ENCODE results near the gene MTO1. TPM values are rescaled to one million over a fixed set of nuclear protein-coding genes. Genes with fewer than 3 reads are reported as not detected.

MTO1 gene
- total RNA-seq, 1 experiment from 2014 or later, result 50.8 TPM

GRCh38 chr6:73528897-73529296 lies 67.4 kb downstream of the MTO1 start:
- CTCF ChIA-PET, result interaction anchor here (1.4 kb wide), 1 partner anchor 81 kb away, joined by 7 read pairs; no protein-coding TSS in a partner anchor
- Mint-ChIP-seq H3K27me3 (ENCODE audit: insufficient read depth, unreplicated experiment) (no peaks in the 10 kb centered on the region), H3K27ac (ENCODE audit: low read depth, unreplicated experiment) (no peak overlapping the region), H3K9me3 (ENCODE audit: unreplicated experiment) (no peaks in the 10 kb centered on the region), H3K36me3 (ENCODE audit: insufficient read depth, unreplicated experiment) (no peaks in the 10 kb centered on the region), H3K4me3 (ENCODE audit: unreplicated experiment) (no peak overlapping the region), H3K4me1 (ENCODE audit: insufficient read depth, unreplicated experiment) (no peaks in the 10 kb centered on the region)
- POLR2A ChIA-PET, result interaction anchor here (0.6 to 2.5 kb wide), 3 partner anchors 8 to 124 kb away, joined by 3 to 12 read pairs (median 3); partner anchors contain the start of gene EEF1A1
- no peak for DNase-seq (ENCODE audit: unreplicated experiment)
- no peak for TF ChIP-seq CTCF (IDR thresholded peaks at IDR 0.05; ENCODE audit: unreplicated experiment)
- BruUV-seq (replicated peaks), result no TSS peak
- intact Hi-C loops (cut with micrococcal nuclease), result no loop called here

GRCh38 chr6:73532293-73532692 lies 70.8 kb downstream of the MTO1 start:
- intact Hi-C loops (cut with micrococcal nuclease), result no loop called here
- Mint-ChIP-seq H3K4me3 (ENCODE audit: unreplicated experiment) (no peak overlapping the region), H3K27ac (ENCODE audit: low read depth, unreplicated experiment) (no peak overlapping the region), H3K4me1 (ENCODE audit: insufficient read depth, unreplicated experiment) (no peaks in the 10 kb centered on the region), H3K9me3 (ENCODE audit: unreplicated experiment) (no peaks in the 10 kb centered on the region), H3K27me3 (ENCODE audit: insufficient read depth, unreplicated experiment) (no peaks in the 10 kb centered on the region), H3K36me3 (ENCODE audit: insufficient read depth, unreplicated experiment) (no peaks in the 10 kb centered on the region)
- BruUV-seq (replicated peaks), result no TSS peak
- ChIA-PET POLR2A (interaction anchor here (1.8 kb wide), 1 partner anchor 11 kb away, joined by 10 read pairs; the partner anchor contains the start of gene EEF1A1), CTCF (interaction anchor here (0.6 to 1.4 kb wide), 3 partner anchors 22 to 151 kb away, joined by 3 to 4 read pairs (median 3); no protein-coding TSS in a partner anchor)
- DNase-seq (ENCODE audit: unreplicated experiment), result no peak
- TF ChIP-seq CTCF (IDR thresholded peaks at IDR 0.05; ENCODE audit: unreplicated experiment), result no peak

- intact Hi-C loops (cut with micrococcal nuclease), result no loop called here
- no peaks in the 10 kb centered on the region for H3K4me1 Mint-ChIP-seq (ENCODE audit: insufficient read depth, unreplicated experiment)
- no peak overlapping the region for H3K4me3 Mint-ChIP-seq (ENCODE audit: unreplicated experiment)
- POLR2A ChIA-PET, result interaction anchor here (1.2 kb wide), 1 partner anchor 13 kb away, joined by 4 read pairs; the partner anchor contains the start of gene EEF1A1
- no peak overlapping the region for H3K27ac Mint-ChIP-seq (ENCODE audit: low read depth, unreplicated experiment)
- no TSS peak for BruUV-seq (replicated peaks)
- H3K36me3 Mint-ChIP-seq (ENCODE audit: insufficient read depth, unreplicated experiment), result no peaks in the 10 kb centered on the region
- no peak for DNase-seq (ENCODE audit: unreplicated experiment)
- H3K9me3 Mint-ChIP-seq (ENCODE audit: unreplicated experiment), result no peaks in the 10 kb centered on the region
- no peak for TF ChIP-seq CTCF (IDR thresholded peaks at IDR 0.05; ENCODE audit: unreplicated experiment)
- CTCF ChIA-PET, result no interaction called here
- no peaks in the 10 kb centered on the region for H3K27me3 Mint-ChIP-seq (ENCODE audit: insufficient read depth, unreplicated experiment)
These were observed 73.1 kb downstream of the MTO1 start for GRCh38 chr6:73534628-73535027.

GRCh38 chr6:73537677-73538076 lies 76.1 kb downstream of the MTO1 start:
- H3K27ac Mint-ChIP-seq (ENCODE audit: low read depth, unreplicated experiment), result no peak overlapping the region
- no peaks in the 10 kb centered on the region for H3K36me3 Mint-ChIP-seq (ENCODE audit: insufficient read depth, unreplicated experiment)
- ChIA-PET POLR2A (interaction anchor here (1.7 kb wide), 1 partner anchor 16 kb away, joined by 6 read pairs; no protein-coding TSS in a partner anchor), CTCF (interaction anchor here (0.6 to 1.6 kb wide), 5 partner anchors 10 to 255 kb away, joined by 3 to 4 read pairs (median 3); no protein-coding TSS in a partner anchor)
- no TSS peak for BruUV-seq (replicated peaks)
- no peak for DNase-seq (ENCODE audit: unreplicated experiment)
- H3K9me3 Mint-ChIP-seq (ENCODE audit: unreplicated experiment), result no peaks in the 10 kb centered on the region
- TF ChIP-seq CTCF (IDR thresholded peaks at IDR 0.05; ENCODE audit: unreplicated experiment), result no peak
- no peaks in the 10 kb centered on the region for H3K4me1 Mint-ChIP-seq (ENCODE audit: insufficient read depth, unreplicated experiment)
- H3K4me3 Mint-ChIP-seq (ENCODE audit: unreplicated experiment), result no peak overlapping the region
- no peaks in the 10 kb centered on the region for H3K27me3 Mint-ChIP-seq (ENCODE audit: insufficient read depth, unreplicated experiment)
- intact Hi-C loops (cut with micrococcal nuclease), result no loop called here

All from MCF 10A (cell line).